Mesenchymal stem cell (in vitro differentiated cells and primary cell): Measurements from ENCODE around the gene AGER.
A peak's percentile ranks its signal among the peaks of the same experiment; 100 is the strongest.

Experiments used
- DNase-seq: peaks from one replicate; pipeline ENCODE4 v3.0.0-alpha.2; 2013
- H2AFZ ChIP-seq: one replicate; pipeline ENCODE4 v1.6.1; 2013; ENCODE audit warnings: low read depth, mild to moderate bottlenecking, control low read depth, inconsistent platforms, low read length, moderate library complexity
- H2AK5ac ChIP-seq: 2 replicates; pipeline ENCODE4 v1.6.1; 2013; ENCODE audit warnings: low read length, moderate library complexity, mild to moderate bottlenecking, inconsistent platforms; ENCODE audit not compliant: severe bottlenecking
- H2BK120ac ChIP-seq: one replicate; pipeline ENCODE4 v1.6.1; 2013; ENCODE audit warnings: low read depth, mild to moderate bottlenecking, inconsistent platforms, low read length, moderate library complexity
- H2BK12ac ChIP-seq, 2 experiments: one replicate each; pipeline ENCODE4 v1.6.1; 2013; ENCODE audit warnings: inconsistent platforms in 2 of 2, low read length in 2 of 2, mild to moderate bottlenecking in 2 of 2, moderate library complexity in 2 of 2, control low read depth in 1 of 2
- H2BK15ac ChIP-seq: one replicate; pipeline ENCODE4 v1.6.1; 2013; ENCODE audit warnings: mild to moderate bottlenecking, low read depth, inconsistent platforms; ENCODE audit not compliant: poor library complexity, severe bottlenecking
- H2BK5ac ChIP-seq: 2 replicates; pipeline ENCODE4 v1.6.1; 2013; ENCODE audit warnings: low read depth, mild to moderate bottlenecking, low read length, control low read depth, inconsistent platforms; ENCODE audit not compliant: poor library complexity, severe bottlenecking
- H3K14ac ChIP-seq, 2 experiments: one replicate each; pipeline ENCODE4 v1.6.1; 2013; ENCODE audit warnings: inconsistent platforms in 2 of 2, low read length in 2 of 2, control low read depth in 1 of 2, mild to moderate bottlenecking in 1 of 2, moderate library complexity in 1 of 2
- H3K18ac ChIP-seq, 2 experiments: one replicate each; pipeline ENCODE4 v1.6.1; 2013; ENCODE audit warnings: inconsistent platforms in 2 of 2, low read length in 2 of 2, control low read depth in 1 of 2, low read depth in 1 of 2, mild to moderate bottlenecking in 1 of 2
- H3K23ac ChIP-seq, 2 experiments: one replicate each; pipeline ENCODE4 v1.6.1; 2013; ENCODE audit warnings: inconsistent platforms in 2 of 2, low read length in 2 of 2, mild to moderate bottlenecking in 2 of 2, moderate library complexity in 2 of 2, control low read depth in 1 of 2
- H3K27ac ChIP-seq: 2 replicates; pipeline ENCODE4 v1.5.1; 2013; ENCODE audit warnings: mild to moderate bottlenecking, moderate library complexity, low read length, control low read depth, inconsistent platforms; ENCODE audit not compliant: poor library complexity, severe bottlenecking
- H3K27me3 ChIP-seq, 2 experiments: 2 replicates each; pipeline versions ENCODE4 v1.6.1 to v1.7.0; 2013; ENCODE audit warnings: low read length in 2 of 2, mild to moderate bottlenecking in 2 of 2, moderate library complexity in 2 of 2, control low read depth in 1 of 2, inconsistent platforms in 1 of 2; ENCODE audit not compliant: control insufficient read depth in 1 of 2, insufficient read depth in 1 of 2
- H3K36me3 ChIP-seq, 2 experiments: 2 replicates each; pipeline versions ENCODE4 v1.6.1 to v1.7.0; 2013; ENCODE audit warnings: low read length in 2 of 2, control low read depth in 1 of 2, inconsistent platforms in 1 of 2, low read depth in 1 of 2, mild to moderate bottlenecking in 1 of 2; ENCODE audit not compliant: insufficient read depth in 2 of 2, control insufficient read depth in 1 of 2
- H3K4ac ChIP-seq, 2 experiments: one replicate each; pipeline ENCODE4 v1.6.1; 2013; ENCODE audit warnings: inconsistent platforms in 2 of 2, low read length in 2 of 2, mild to moderate bottlenecking in 2 of 2, moderate library complexity in 2 of 2, control low read depth in 1 of 2, low read depth in 1 of 2
- H3K4me1 ChIP-seq: 2 replicates; pipeline ENCODE4 v1.6.1; 2013; ENCODE audit warnings: low read depth, low read length, control low read depth; ENCODE audit not compliant: control insufficient read depth, insufficient read depth
- H3K4me2 ChIP-seq: 2 replicates; pipeline ENCODE4 v1.6.1; 2013; ENCODE audit warnings: low read length, mild to moderate bottlenecking, inconsistent platforms; ENCODE audit not compliant: poor library complexity, severe bottlenecking
- H3K4me3 ChIP-seq, 2 experiments: 2 replicates each; pipeline versions ENCODE4 v1.5.1 to v1.7.0; 2013; ENCODE audit warnings: low read length in 2 of 2, mild to moderate bottlenecking in 2 of 2, control low read depth in 1 of 2, low read depth in 1 of 2; ENCODE audit not compliant: insufficient read depth in 1 of 2
- H3K79me1 ChIP-seq: replicated peaks from 2 replicates; pipeline ENCODE4 v1.6.1; 2013; ENCODE audit warnings: mild to moderate bottlenecking, control low read depth, low read length, inconsistent platforms; ENCODE audit not compliant: poor library complexity, severe bottlenecking
- H3K9ac ChIP-seq: 2 replicates; pipeline ENCODE4 v1.7.0; 2013; ENCODE audit warnings: mild to moderate bottlenecking, low read length, moderate library complexity
- H3K9me3 ChIP-seq: 2 replicates; pipeline ENCODE4 v1.7.0; 2013; ENCODE audit warnings: mild to moderate bottlenecking, low read length; ENCODE audit not compliant: control insufficient read depth
- H4K8ac ChIP-seq: one replicate; pipeline ENCODE4 v1.6.1; 2013; ENCODE audit warnings: inconsistent platforms, mild to moderate bottlenecking, low read length, moderate library complexity
- H4K91ac ChIP-seq: one replicate; pipeline ENCODE4 v1.6.1; 2013; ENCODE audit warnings: mild to moderate bottlenecking, low read length, inconsistent platforms
- WGBS: methylation state at CpG from one replicate; pipeline ENCODE4 v1.1.7; 2013; ENCODE audit warnings: mixed read lengths; 5-methylcytosine and 5-hydroxymethylcytosine counted together

Gene AGER

DNA sequence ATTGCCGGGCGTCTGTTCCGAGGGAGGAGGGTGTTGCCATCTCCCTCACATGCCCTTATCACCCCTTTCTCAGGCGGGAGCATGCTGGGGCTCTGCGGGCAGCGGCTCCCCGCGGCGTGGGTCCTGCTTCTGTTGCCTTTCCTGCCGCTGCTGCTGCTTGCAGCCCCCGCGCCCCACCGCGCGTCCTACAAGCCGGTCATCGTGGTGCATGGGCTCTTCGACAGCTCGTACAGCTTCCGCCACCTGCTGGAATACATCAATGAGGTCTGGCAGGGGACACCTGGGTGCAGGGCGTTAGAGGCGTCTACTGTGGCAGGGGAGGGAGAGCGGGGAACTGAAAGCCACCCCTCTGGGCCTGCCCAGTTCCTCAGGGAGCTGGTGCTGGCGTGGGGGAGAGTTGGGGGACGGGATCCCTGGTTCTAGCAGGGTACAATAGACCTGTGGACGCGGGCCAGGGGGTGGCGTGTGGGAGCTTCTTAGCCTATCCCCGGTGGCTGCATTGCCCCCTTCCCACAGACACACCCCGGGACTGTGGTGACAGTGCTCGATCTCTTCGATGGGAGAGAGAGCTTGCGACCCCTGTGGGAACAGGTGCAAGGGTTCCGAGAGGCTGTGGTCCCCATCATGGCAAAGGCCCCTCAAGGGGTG, 29.4 kb downstream of the AGER start:
- Histone ChIP-seq H3K4me1 (peaks cover 31% of the 10 kb centered on the region), H3K18ac (peak overlapping the region; percentile 24 to 92), H2BK120ac (no peak overlapping the region), H3K9me3 (no peaks in the 10 kb centered on the region), H3K9ac (peak overlapping the region; percentile 97), H3K23ac (peak overlapping the region in 1 of 2 experiments; percentile 96), H2AFZ (peak overlapping the region; percentile 93), H3K4me2 (peak overlapping the region; percentile 88), H3K27ac (peak overlapping the region; percentile 86), H4K8ac (peak overlapping the region; percentile 76), H4K91ac (peak overlapping the region; percentile 11), H2BK5ac (no peak overlapping the region), H3K27me3 (peaks cover 5 to 18% of the 10 kb centered on the region in 2 experiments), H2AK5ac (no peak overlapping the region), H3K36me3 (peaks cover 19 to 34% of the 10 kb centered on the region in 2 experiments), H3K4ac (peak overlapping the region; percentile 30 to 52), H3K79me1 (peaks cover 16% of the 10 kb centered on the region), H3K4me3 (peak overlapping the region; percentile 79 to 98), H3K14ac (peak overlapping the region in 1 of 2 experiments; percentile 95), H2BK12ac (peak overlapping the region in 1 of 2 experiments; percentile 86), H2BK15ac (no peak overlapping the region)
- WGBS, result 23% methylated on average over 34 of the region's 34 CpGs
- DNase-seq, result peak; percentile 84

DNA sequence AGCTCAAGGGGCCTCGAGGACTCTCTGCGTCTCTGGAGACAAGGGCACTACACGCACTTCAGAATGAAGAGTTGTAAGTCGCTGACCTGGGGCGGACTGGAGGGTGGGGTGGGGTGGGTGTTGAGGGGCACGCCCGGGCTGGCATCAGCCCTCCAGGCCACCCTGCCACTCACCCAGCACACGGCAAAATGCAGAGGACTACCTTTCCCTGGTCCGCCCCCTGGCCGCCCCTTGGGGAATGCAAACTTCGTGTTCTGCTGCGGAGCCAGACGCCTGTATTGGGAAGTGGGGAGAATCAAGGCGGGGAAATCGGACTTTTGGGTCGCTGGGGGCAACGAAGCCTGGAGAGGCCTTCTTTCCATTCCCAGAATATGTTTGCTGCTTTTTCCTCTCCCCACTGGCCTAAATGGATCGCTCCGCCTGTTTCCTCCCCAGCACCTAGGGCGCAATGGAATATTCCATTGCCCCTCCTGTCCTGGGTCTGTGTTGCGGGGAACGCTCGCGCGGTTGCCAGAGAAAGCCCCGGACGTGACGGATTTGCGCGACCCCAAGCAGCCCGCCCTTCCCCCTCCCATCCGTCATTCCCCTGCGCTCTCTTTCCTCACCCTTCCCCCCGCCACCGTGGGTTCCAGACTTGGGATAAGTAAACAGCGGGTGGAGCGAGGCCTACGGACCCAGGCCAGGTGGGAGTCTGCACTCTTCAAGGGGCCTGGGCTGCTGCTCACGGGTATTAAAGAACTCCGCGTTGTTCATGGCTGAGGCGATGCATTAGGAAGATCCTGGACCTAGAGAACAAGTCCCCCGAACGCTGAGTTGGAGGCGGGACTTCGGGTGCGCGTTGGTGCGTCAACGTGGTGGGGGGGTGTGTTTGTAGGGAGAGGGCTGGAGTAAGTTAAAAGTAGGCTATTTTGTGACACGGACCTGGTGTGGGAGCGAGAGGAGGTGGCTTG, 30.2 kb downstream of the AGER start, which contains the start of gene PPT2:
Gene PPT2, plus strand, starts transcription at position 578 of the 950 bp plus-strand sequence. CDS start 454 bp downstream, outside the sequence.
- under 1% methylated on average over 46 of the region's 52 CpGs for WGBS
- no peak within 1 kb of the TSS for H2AK5ac ChIP-seq

DNA sequence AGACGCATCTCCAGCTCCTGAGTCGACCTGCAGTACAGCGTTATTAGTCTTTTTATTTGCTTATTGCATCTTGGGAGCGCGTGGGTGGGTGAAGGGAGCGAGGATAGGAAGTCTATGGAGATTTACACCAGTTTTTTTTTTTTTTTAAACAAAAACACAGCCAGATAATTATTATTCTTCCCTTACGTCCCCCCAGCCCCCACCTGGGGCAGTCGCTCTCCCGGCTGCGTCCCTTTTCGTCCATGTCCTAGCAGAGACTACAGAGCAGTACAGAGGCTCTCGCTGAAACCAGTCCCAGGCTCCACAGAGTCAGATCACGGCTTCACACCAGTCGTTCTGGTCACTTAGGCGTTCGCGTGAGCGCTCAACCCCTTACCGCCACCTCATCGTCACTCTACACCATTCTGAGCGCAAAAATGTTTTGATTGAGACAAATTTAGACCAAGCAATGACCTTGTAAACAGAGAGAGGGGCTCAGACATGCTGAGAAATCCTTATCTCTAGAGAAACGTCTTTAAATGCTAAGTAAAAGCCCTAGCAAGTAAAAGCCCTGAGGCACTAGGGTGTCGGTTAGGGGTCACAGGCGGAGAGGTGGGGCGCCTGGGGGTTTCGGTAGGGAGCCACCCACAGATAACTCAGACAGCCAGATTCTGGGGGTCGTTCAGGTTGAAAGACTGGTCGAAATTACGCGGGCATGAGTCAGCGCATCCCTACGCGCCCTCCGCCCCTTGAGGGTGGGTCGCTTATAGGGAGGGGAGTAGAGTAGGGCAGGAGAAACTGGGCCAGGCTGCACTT, 31.1 kb downstream of the AGER start:
- peak overlapping the region; percentile 89 for H4K91ac ChIP-seq
- peaks cover 16 to 24% of the 10 kb centered on the region in 2 experiments for H3K36me3 ChIP-seq
- H3K23ac ChIP-seq, result peak overlapping the region in 1 of 2 experiments; percentile 43
- peaks cover 31% of the 10 kb centered on the region for H3K4me1 ChIP-seq
- peak overlapping the region; percentile 6 to 82 for H3K4ac ChIP-seq
- DNase-seq, result peak; percentile 84
- peak overlapping the region; percentile 88 for H3K4me2 ChIP-seq
- H3K27ac ChIP-seq, result peak overlapping the region; percentile 86
- peak overlapping the region; percentile 97 for H3K9ac ChIP-seq
- peak overlapping the region; percentile 55 to 92 for H3K18ac ChIP-seq
- H3K4me3 ChIP-seq, result peak overlapping the region; percentile 79 to 98
- peak overlapping the region; percentile 91 for H4K8ac ChIP-seq
- H3K79me1 ChIP-seq, result peaks cover 16% of the 10 kb centered on the region
- H3K27me3 ChIP-seq, result peaks cover 22 to 30% of the 10 kb centered on the region in 2 experiments
- no peak overlapping the region for H2BK5ac ChIP-seq
- no peak overlapping the region for H2AFZ ChIP-seq
- peak overlapping the region; percentile 88 for H2BK120ac ChIP-seq
- H3K9me3 ChIP-seq, result no peaks in the 10 kb centered on the region
- no peak overlapping the region for H2AK5ac ChIP-seq
- H2BK15ac ChIP-seq, result peak overlapping the region; percentile 82
- peak overlapping the region in 1 of 2 experiments; percentile 56 for H3K14ac ChIP-seq
- WGBS, result 2% methylated on average over 23 of the region's 35 CpGs
- peak overlapping the region; percentile 79 to 86 for H2BK12ac ChIP-seq

More for the DNA sequence above, 30.2 kb downstream of the AGER start, which contains the start of gene PPT2:
- Histone ChIP-seq H3K4ac (peak within 1 kb of the TSS; percentile 52 to 82), H3K23ac (peak within 1 kb of the TSS in 1 of 2 experiments; percentile 96), H2AFZ (peak within 1 kb of the TSS; percentile 93), H3K27ac (peak within 1 kb of the TSS; percentile 86), H3K27me3 (peaks cover 13 to 22% of the 10 kb centered on the region in 2 experiments), H2BK5ac (no peak within 1 kb of the TSS), H3K9me3 (no peaks in the 10 kb centered on the region), H3K9ac (peak within 1 kb of the TSS; percentile 97), H3K4me1 (peaks cover 31% of the 10 kb centered on the region), H2BK12ac (peak within 1 kb of the TSS; percentile 86), H3K4me2 (peak within 1 kb of the TSS; percentile 88), H3K14ac (peak within 1 kb of the TSS in 1 of 2 experiments; percentile 95), H3K4me3 (peak within 1 kb of the TSS; percentile 79 to 98), H3K18ac (peak within 1 kb of the TSS; percentile 87 to 92), H4K8ac (peak within 1 kb of the TSS; percentile 96), H2BK120ac (peak within 1 kb of the TSS; percentile 88), H2BK15ac (peak within 1 kb of the TSS; percentile 82), H4K91ac (peak within 1 kb of the TSS; percentile 89), H3K36me3 (peaks cover 19 to 32% of the 10 kb centered on the region in 2 experiments), H3K79me1 (peaks cover 16% of the 10 kb centered on the region)
- peak; percentile 97 for DNase-seq
